ENCODE data around the gene KHDRBS2.

Gene KHDRBS2

GRCh38 chr6:62129127-62129526 is 156.9 kb downstream of the KHDRBS2 start:
- TF ChIP-seq GATA2 (IDR thresholded peaks at IDR 0.05; ENCODE audit: low read depth, low read length) (no peak), GATA3 (IDR thresholded peaks at IDR 0.05; ENCODE audit: low read depth, low read length) (no peak)

DNA sequence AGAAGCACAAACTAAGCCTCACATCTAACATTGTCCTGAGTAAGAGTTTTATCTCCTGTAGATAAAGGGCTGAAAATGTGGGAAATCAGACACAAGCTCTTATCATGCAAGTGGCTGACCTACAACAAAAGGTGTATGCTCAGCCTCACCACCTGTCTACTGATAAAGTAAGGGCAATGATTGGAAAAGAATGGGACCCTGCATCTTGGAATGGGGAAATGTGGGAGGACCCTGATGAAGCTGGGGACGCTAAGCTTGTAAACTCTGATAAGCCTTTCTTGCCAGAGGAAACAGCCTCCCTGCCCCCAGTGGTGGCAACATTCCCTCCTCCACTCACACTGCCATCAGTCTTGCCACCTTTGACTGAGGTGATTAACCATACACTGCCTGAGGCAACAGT is 166.6 kb downstream of the KHDRBS2 start:
- no peak for TF ChIP-seq GATA3 (IDR thresholded peaks at IDR 0.05; ENCODE audit: low read depth, low read length)
- no peak for TF ChIP-seq GATA2 (IDR thresholded peaks at IDR 0.05; ENCODE audit: low read depth, low read length)

GRCh38 chr6:62103186-62103859 is 182.7 kb downstream of the KHDRBS2 start:
- TF ChIP-seq GATA3 (IDR thresholded peaks at IDR 0.05; ENCODE audit: low read depth, low read length) (no peak), GATA2 (IDR thresholded peaks at IDR 0.05; ENCODE audit: low read depth, low read length) (no peak)

- no peak for TF ChIP-seq GATA2 (IDR thresholded peaks at IDR 0.05; ENCODE audit: low read depth, low read length)
- TF ChIP-seq GATA3 (IDR thresholded peaks at IDR 0.05; ENCODE audit: low read depth, low read length) = no peak
Measured at GRCh38 chr6:62102387-62102786, 183.6 kb downstream of the KHDRBS2 start.

DNA sequence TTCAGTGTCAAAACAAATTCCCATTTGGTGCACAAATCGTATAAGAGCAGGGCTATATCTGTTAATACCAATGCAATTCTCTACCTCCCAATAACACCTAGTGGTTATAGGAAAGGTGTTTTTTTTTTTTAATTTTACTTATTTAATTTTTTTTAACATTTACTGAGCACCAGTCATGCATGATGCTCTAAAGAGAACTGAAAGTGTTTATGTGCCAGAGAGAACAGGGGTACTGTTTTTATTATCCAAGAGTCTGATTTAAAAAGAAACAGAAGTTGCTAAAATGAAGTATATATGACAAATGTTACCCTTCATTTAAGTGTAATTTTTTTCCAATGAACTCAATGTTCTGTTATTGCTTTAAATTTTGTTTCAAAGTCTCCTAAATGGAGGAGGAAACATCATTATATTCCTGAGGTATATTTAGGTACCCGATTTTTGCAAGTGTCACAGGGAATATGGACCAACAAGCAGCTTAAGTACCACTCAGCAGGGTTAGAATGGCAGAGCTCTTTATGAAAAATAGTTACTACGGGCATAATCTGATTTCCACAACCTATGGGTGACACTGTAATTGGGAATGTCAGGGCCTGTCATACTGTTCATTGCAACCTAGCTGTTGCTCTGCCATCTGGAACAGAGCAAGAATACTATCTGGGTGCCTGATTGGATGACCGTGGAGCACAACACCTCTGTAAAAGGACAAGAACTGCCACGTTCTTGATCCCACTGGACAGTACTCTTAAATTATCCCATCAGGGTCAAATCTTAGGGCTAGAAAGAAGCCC is 195.4 kb downstream of the KHDRBS2 start:
- no peak for TF ChIP-seq GATA3 (IDR thresholded peaks at IDR 0.05; ENCODE audit: low read depth, low read length)
- TF ChIP-seq GATA2 (IDR thresholded peaks at IDR 0.05; ENCODE audit: low read depth, low read length) = no peak

DNA sequence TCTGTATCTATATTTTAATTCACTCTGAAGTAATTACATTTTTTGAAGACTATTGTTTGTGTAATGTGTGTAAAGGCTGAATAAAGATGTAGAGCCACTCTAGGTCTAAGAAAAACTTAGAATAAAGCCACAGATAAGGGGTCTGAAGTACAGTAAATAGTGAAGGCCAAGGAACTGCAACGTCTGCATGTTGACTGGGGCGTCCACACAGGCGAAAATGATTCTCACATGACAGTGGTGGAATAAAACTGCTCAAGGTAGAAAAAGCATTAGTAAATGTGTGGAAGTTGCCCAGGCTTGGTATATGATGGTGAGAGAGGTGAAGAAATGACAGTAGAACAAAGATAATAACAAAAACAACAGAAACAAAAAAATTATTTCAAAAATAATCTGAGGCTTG is 196.2 kb downstream of the KHDRBS2 start:
- no peak for TF ChIP-seq GATA2 (IDR thresholded peaks at IDR 0.05; ENCODE audit: low read depth, low read length)
- no peak for TF ChIP-seq GATA3 (IDR thresholded peaks at IDR 0.05; ENCODE audit: low read depth, low read length)

DNA sequence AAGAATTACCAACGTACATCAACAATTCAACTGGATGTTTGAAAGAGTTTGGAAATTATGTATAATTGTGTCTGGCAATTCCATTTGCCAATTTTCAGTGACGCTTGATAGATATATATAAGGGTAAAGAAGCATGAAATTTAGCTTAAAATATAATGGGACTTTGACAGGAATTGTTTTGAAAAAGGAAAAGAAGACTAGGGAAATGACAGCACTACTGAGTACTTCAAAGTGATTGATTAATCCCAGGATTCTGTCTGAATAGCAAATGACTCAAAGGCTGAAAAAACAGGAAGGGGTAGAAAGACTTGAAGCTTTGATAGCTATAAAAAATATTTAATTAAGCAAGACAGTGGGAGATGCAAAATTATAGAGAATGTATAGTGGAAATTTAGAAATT is 200.0 kb downstream of the KHDRBS2 start:
- TF ChIP-seq GATA2 (IDR thresholded peaks at IDR 0.05; ENCODE audit: low read depth, low read length) = no peak
- TF ChIP-seq GATA3 (IDR thresholded peaks at IDR 0.05; ENCODE audit: low read depth, low read length) = no peak

DNA sequence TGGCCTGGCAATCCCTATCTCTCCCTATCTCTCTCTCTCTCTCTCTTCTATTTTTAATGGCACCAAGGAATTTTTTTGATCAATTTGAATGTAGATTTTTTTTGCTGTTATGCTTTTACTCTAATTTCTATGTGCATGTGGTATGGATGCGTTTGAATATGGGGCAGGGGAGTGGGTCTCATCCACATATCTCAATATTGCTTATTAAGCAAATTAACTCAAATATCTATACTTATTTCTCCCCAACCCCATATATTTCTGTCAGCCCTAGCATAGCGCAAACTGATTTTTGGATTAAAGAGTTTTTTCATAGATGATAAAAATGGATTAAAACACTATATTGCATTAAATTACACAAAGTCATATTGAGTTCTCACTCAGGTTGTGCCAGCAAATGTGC is 210.2 kb downstream of the KHDRBS2 start:
- no peak for TF ChIP-seq GATA2 (IDR thresholded peaks at IDR 0.05; ENCODE audit: low read depth, low read length)

GRCh38 chr6:62059901-62060300 is 226.1 kb downstream of the KHDRBS2 start:
- no peak for TF ChIP-seq GATA2 (IDR thresholded peaks at IDR 0.05; ENCODE audit: low read depth, low read length)
- no peak for TF ChIP-seq GATA3 (IDR thresholded peaks at IDR 0.05; ENCODE audit: low read depth, low read length)

DNA sequence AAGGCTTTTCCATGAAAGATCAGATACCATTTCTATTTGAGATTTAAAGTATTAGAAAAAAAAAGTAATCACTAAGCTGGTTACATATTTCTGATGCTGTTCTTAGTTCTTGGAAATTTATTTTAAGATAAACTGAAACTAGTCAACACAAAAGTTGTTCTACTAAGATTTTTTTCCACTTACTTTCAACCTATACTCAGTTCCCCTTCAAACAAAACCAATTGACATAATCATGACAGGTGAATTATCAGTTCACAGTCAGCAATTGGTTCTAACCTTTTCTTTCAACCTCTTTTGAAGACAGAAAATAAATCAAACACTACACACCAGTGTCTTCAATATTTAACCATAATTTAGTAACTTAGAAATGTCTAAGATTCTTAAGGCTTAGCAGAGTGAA is 228.7 kb downstream of the KHDRBS2 start:
- no peak for TF ChIP-seq GATA2 (IDR thresholded peaks at IDR 0.05; ENCODE audit: low read depth, low read length)
- TF ChIP-seq GATA3 (IDR thresholded peaks at IDR 0.05; ENCODE audit: low read depth, low read length) = no peak

DNA sequence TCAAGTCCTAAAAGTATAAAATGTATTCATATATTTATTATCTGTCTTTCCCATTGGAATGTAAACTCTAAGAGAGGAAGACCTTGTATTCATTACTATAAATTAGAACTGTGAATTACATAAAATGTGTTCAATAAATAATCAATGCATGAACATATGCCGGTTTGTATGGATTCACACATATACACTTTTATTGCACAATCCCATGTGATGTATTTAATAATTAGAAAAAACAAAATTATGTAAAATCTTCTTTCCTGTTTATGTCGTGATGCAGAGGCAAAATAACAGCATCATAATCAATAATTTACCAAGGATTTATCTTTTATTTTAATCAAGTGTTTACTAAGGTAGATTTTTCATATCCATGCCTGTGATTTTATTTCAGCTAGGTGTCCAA is 240.5 kb downstream of the KHDRBS2 start:
- TF ChIP-seq GATA3 (IDR thresholded peaks at IDR 0.05; ENCODE audit: low read depth, low read length) = no peak
- no peak for TF ChIP-seq GATA2 (IDR thresholded peaks at IDR 0.05; ENCODE audit: low read depth, low read length)

GRCh38 chr6:62043084-62043483 is 242.9 kb downstream of the KHDRBS2 start:
- TF ChIP-seq GATA3 (IDR thresholded peaks at IDR 0.05; ENCODE audit: low read depth, low read length) (no peak), GATA2 (IDR thresholded peaks at IDR 0.05; ENCODE audit: low read depth, low read length) (no peak)

DNA sequence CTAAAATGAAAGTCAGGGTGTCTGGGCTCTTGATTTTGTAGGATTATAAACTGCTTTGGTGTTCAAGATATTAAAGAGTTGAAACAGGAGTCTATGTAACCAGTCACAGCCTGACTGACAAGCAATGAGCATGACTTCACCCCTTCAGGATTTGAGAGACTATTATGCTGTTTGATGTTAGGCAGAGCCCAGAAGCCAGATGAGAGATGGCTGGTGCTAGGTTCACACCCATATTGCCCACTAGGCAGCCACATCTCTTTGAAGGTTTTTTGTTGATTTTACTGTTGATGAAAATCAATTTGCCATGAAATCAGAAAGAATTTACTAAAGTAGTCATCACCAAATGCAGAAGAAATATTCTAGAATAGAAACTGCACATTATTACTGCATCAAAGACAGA is 243.6 kb downstream of the KHDRBS2 start:
- no peak for TF ChIP-seq GATA3 (IDR thresholded peaks at IDR 0.05; ENCODE audit: low read depth, low read length)
- TF ChIP-seq GATA2 (IDR thresholded peaks at IDR 0.05; ENCODE audit: low read depth, low read length) = no peak

DNA sequence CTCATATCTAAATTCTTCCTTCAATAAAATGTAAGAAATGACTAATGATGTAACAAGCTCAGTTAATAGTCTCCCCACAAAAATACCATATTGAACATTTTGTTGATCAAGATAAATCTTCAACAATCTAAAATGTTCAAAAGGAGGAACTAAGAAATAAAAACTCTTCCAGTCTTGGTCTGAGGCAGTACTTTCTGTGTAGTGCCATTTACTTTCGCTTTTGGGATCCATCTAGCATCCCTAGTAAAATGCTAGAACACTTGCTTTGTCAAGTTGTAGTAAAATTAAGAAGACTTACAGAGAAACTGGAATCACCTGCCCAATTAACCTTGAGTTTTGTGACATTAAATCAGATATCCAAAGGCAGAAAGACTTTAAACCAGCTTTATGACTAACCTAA is 246.4 kb downstream of the KHDRBS2 start:
- TF ChIP-seq GATA3 (IDR thresholded peaks at IDR 0.05; ENCODE audit: low read depth, low read length) = no peak
- no peak for TF ChIP-seq GATA2 (IDR thresholded peaks at IDR 0.05; ENCODE audit: low read depth, low read length)

DNA sequence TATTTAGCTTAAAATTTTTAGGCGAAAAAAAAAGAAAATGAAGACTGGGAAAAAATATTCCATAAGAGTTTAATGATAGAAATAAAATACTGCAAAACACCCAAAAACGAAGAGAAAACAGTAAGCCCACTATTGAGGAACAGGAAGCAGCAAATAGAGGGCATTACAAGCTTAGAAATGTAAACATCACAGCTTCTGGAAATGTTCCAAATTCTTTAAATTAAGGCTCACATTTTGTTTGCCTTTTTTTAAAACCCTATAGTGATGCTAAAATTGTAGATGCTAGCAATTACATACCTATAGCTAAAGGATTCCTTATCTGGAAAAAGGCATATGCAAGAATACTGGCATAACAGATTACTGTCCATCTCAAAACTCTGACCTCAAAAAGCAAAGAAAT is 248.6 kb downstream of the KHDRBS2 start:
- TF ChIP-seq GATA2 (IDR thresholded peaks at IDR 0.05; ENCODE audit: low read depth, low read length) = no peak
- TF ChIP-seq GATA3 (IDR thresholded peaks at IDR 0.05; ENCODE audit: low read depth, low read length) = no peak
